HG03175 (cell line): ENCODE data around the gene NLRP13.
"Not testable (repeated sequence)": the region's sequence is repeated elsewhere in the genome, so short reads cannot be mapped to it uniquely, and the experiment has no call there.

Experiments
- ATAC-seq: cut with Tn5 transposase; IDR thresholded peaks from one replicate; pipeline ENCODE4 v1.9.1; 2021; ENCODE audit warnings: mild to moderate bottlenecking, moderate library complexity; ENCODE audit not compliant: unreplicated experiment

NLRP13 gene

GRCh38 chr19:55931936-55932386, at the start of gene NLRP13:
Gene NLRP13 (minus strand): TSS chr19:55932336. CDS start chr19:55932311, 25 bp downstream.
- no peak for ATAC-seq

GRCh38 chr19:55980415-55980814, 48.3 kb upstream of the NLRP13 start:
- no peak for ATAC-seq

GRCh38 chr19:55973982-55974381, 41.8 kb upstream of the NLRP13 start:
- ATAC-seq, result no peak

- no peak for ATAC-seq
These were observed 30.1 kb upstream of the NLRP13 start for GRCh38 chr19:55962186-55962585.

- no peak for ATAC-seq
These were observed 28.0 kb upstream of the NLRP13 start for GRCh38 chr19:55959996-55960675.

- no peak for ATAC-seq
These were observed 26.2 kb upstream of the NLRP13 start for GRCh38 chr19:55958356-55958755.

GRCh38 chr19:55956431-55956830, 24.3 kb upstream of the NLRP13 start:
- ATAC-seq, result no peak

GRCh38 chr19:55950566-55950965, 18.4 kb upstream of the NLRP13 start:
- ATAC-seq, result not testable (repeated sequence)

GRCh38 chr19:55947532-55947931, 15.4 kb upstream of the NLRP13 start, which contains the start of gene NLRP8:
Gene NLRP8 (plus strand): TSS chr19:55947832.
- no peak for ATAC-seq

- ATAC-seq, result no peak
These were observed 8.2 kb upstream of the NLRP13 start for GRCh38 chr19:55940306-55940705.

- no peak for ATAC-seq
These were observed 7.1 kb upstream of the NLRP13 start for GRCh38 chr19:55939206-55939605.

- ATAC-seq, result no peak
These were observed 3.1 kb upstream of the NLRP13 start for GRCh38 chr19:55935206-55935605.

GRCh38 chr19:55930996-55931515, 1.1 kb downstream of the NLRP13 start:
- ATAC-seq, result no peak

- ATAC-seq, result not testable (repeated sequence)
These were observed 2.9 kb downstream of the NLRP13 start for GRCh38 chr19:55929258-55929657.

GRCh38 chr19:55927991-55928390, 4.1 kb downstream of the NLRP13 start:
- ATAC-seq, result no peak

- ATAC-seq, result no peak
These were observed 8.6 kb downstream of the NLRP13 start for GRCh38 chr19:55923556-55923955.

GRCh38 chr19:55913643-55914268, 18.4 kb downstream of the NLRP13 start:
- ATAC-seq, result no peak

GRCh38 chr19:55912916-55913315, 19.2 kb downstream of the NLRP13 start:
- no peak for ATAC-seq

- ATAC-seq, result no peak
These were observed 22.3 kb downstream of the NLRP13 start for GRCh38 chr19:55909801-55910200.

- ATAC-seq, result no peak
These were observed 24.4 kb downstream of the NLRP13 start for GRCh38 chr19:55907746-55908145.

GRCh38 chr19:55907286-55907685, 24.9 kb downstream of the NLRP13 start:
- no peak for ATAC-seq

- no peak for ATAC-seq
These were observed 29.9 kb downstream of the NLRP13 start for GRCh38 chr19:55902080-55902751.
